C4-2B (cell line): ENCODE results near the gene LOXL3.

Experiments used
- H3K27ac ChIP-seq: fragments of 450-650 bp; 2 replicates; pipeline ENCODE4 v1.5.1; 2017
- CTCF ChIP-seq: fragments of 450-650 bp; conservative IDR thresholded peaks from 2 replicates; pipeline ENCODE4 v1.5.1; 2017; ENCODE audit warnings: mild to moderate bottlenecking
- ZFX ChIP-seq: fragments of 450-650 bp; IDR thresholded peaks from 2 replicates; pipeline ENCODE4 v1.6.1; 2017

LOXL3 gene

GRCh38 chr2:74489906-74490305 is 63.8 kb downstream of the LOXL3 start:
- TF ChIP-seq ZFX (no peak), CTCF (no peak)
- H3K27ac ChIP-seq, result no peak overlapping the region

GRCh38 chr2:74488643-74489481 is 64.9 kb downstream of the LOXL3 start:
- TF ChIP-seq ZFX (no peak), CTCF (no peak)
- H3K27ac ChIP-seq, result no peak overlapping the region

- no peak overlapping the region for H3K27ac ChIP-seq
Measured at GRCh38 chr2:74486141-74486540, 67.6 kb downstream of the LOXL3 start.

GRCh38 chr2:74483675-74484164 is 70.0 kb downstream of the LOXL3 start:
- peak overlapping the region; percentile 85 for H3K27ac ChIP-seq

More at GRCh38 chr2:74486141-74486540, 67.6 kb downstream of the LOXL3 start:
- TF ChIP-seq ZFX, result no peak
- no peak for TF ChIP-seq CTCF

GRCh38 chr2:74482801-74483674 is 70.7 kb downstream of the LOXL3 start, which contains the start of the genes CCDC142 and TTC31:
CCDC142 (minus strand) TSS chr2:74482998; CDS start chr2:74482837, 161 bp downstream.
TTC31 (plus strand) TSS chr2:74483081; CDS start chr2:74483096, 15 bp downstream.
- peak within 1 kb of the TSS; percentile 85 for H3K27ac ChIP-seq

More at GRCh38 chr2:74482801-74483674, 70.7 kb downstream of the LOXL3 start, which contains the start of the genes CCDC142 and TTC31:
- no peak for TF ChIP-seq ZFX
- TF ChIP-seq CTCF, result peak; percentile 77
